Colonic mucosa (tissue), 4 donors: Measurements from ENCODE around the gene HTR7. TPM values are rescaled to one million over a fixed set of nuclear protein-coding genes. Genes with fewer than 3 reads are reported as not detected.

Source experiments
- DNase-seq: peaks from one replicate; pipeline ENCODE4 v3.0.0-alpha.2; 2020
- H3K27ac ChIP-seq: fragments of 200-600 bp; one replicate; pipeline ENCODE4 v1.8.0; 2021
- H3K27me3 ChIP-seq: fragments of 200-600 bp; one replicate; pipeline ENCODE4 v1.8.0; 2021
- H3K36me3 ChIP-seq: fragments of 200-600 bp; one replicate; pipeline ENCODE4 v1.8.0; 2021
- H3K4me1 ChIP-seq: fragments of 200-600 bp; one replicate; pipeline ENCODE4 v1.8.0; 2021; ENCODE audit warnings: mild to moderate bottlenecking
- H3K4me3 ChIP-seq: fragments of 200-600 bp; one replicate; pipeline ENCODE4 v1.8.0; 2021
- H3K9ac ChIP-seq, 2 donors: one replicate each; pipeline ENCODE4 v1.7.0; 2013; ENCODE audit warnings: control low read depth in 2 of 2, low read depth in 2 of 2, low read length in 2 of 2
- H3K9me3 ChIP-seq: fragments of 200-600 bp; one replicate; pipeline ENCODE4 v1.8.0; 2021
- intact Hi-C: fragments of 100-400 bp; cut with DNase I; formaldehyde crosslinking; loops from one replicate; pipeline ENCODE4 v1.14.1; 2022
- total RNA-seq, 2 donors: library from RNA; stranded (reverse); fragmentation: NEBNext Ultra II Directional in 1 of 2; extraction: Animal tissue kit (Norgen Biotek cat#: 25700) in 1 of 2; gene quantifications; one replicate each; pipeline ENCODE4 v1.2.1, GENCODE V29; 2021
- TF ChIP-seq, protein P1 (sequence below): fragments of 200-600 bp; IDR thresholded peaks from one replicate; pipeline ENCODE4 v1.8.0; 2022; ENCODE audit warnings: antibody characterized with exemption, mild to moderate bottlenecking
- donor health status: healthy.
- donor health status: DM: no; HTN: no; CAD: no.
- donor health status: DM: no; HTN: no; CAD: no.

Gene HTR7
- total RNA-seq, 2 donors from 2014 or later, result 0.07 to 0.29 TPM

DNA sequence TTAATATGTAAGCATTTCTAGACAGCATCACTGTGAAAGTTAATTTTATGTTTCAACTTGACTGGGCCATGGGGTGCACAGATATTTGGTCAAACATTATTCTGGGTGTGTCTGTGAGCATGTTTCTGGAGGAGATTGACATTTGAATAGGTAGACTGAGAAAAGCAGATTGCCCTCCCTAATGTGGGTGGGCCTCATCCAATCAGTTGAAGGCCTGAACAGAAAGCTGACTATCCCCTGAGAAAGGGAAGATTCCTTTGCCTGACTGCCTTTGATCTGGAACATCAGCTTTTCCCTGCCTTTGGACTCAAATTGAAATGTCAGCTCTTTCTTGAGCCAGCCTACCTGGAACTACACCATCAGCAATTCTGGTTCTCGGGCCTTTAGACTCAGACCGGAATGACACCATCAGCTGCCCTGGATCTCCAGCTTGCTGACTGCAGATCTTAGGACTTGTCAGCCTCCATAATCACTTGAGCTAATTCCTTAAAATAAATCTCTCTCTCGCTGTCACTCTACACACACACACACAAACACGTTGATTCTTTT, 8.3 kb upstream of the HTR7 start:
- Histone ChIP-seq H3K9ac (no peak overlapping the region), H3K27ac (no peak overlapping the region), H3K4me1 (no peaks in the 10 kb centered on the region), H3K9me3 (no peaks in the 10 kb centered on the region), H3K36me3 (no peaks in the 10 kb centered on the region), H3K4me3 (no peak overlapping the region), H3K27me3 (no peaks in the 10 kb centered on the region)
- TF ChIP-seq, protein P1, sequence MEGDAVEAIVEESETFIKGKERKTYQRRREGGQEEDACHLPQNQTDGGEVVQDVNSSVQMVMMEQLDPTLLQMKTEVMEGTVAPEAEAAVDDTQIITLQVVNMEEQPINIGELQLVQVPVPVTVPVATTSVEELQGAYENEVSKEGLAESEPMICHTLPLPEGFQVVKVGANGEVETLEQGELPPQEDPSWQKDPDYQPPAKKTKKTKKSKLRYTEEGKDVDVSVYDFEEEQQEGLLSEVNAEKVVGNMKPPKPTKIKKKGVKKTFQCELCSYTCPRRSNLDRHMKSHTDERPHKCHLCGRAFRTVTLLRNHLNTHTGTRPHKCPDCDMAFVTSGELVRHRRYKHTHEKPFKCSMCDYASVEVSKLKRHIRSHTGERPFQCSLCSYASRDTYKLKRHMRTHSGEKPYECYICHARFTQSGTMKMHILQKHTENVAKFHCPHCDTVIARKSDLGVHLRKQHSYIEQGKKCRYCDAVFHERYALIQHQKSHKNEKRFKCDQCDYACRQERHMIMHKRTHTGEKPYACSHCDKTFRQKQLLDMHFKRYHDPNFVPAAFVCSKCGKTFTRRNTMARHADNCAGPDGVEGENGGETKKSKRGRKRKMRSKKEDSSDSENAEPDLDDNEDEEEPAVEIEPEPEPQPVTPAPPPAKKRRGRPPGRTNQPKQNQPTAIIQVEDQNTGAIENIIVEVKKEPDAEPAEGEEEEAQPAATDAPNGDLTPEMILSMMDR, result no peak
- no peak for DNase-seq
- intact Hi-C loops, result no loop called here

DNA sequence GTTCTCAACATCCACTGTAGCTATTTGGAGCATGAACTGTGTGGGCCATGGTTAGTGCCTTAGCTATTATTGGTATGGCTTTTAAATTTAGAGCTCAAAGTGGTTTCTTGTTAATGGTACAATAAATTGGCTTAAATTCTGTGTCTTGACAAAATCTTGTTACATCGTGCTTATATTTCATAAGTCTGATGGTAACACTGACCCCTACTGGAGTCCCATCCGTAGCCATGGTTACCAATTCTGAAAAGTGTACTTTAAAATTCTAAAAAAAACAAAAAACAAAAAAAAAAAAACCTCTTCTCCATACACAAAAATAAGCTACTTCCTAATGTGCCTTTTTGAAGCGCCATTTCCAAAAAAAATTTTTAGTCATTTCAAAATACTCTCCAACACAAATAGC, 7.6 kb upstream of the HTR7 start:
- no peak overlapping the region for H3K4me3 ChIP-seq
- no peak overlapping the region for H3K27ac ChIP-seq
- H3K36me3 ChIP-seq, result no peaks in the 10 kb centered on the region
- intact Hi-C loops, result no loop called here
- TF ChIP-seq, protein P1, result no peak
- no peaks in the 10 kb centered on the region for H3K4me1 ChIP-seq
- no peak overlapping the region for H3K9ac ChIP-seq
- no peak for DNase-seq
- no peaks in the 10 kb centered on the region for H3K9me3 ChIP-seq
- no peaks in the 10 kb centered on the region for H3K27me3 ChIP-seq

DNA sequence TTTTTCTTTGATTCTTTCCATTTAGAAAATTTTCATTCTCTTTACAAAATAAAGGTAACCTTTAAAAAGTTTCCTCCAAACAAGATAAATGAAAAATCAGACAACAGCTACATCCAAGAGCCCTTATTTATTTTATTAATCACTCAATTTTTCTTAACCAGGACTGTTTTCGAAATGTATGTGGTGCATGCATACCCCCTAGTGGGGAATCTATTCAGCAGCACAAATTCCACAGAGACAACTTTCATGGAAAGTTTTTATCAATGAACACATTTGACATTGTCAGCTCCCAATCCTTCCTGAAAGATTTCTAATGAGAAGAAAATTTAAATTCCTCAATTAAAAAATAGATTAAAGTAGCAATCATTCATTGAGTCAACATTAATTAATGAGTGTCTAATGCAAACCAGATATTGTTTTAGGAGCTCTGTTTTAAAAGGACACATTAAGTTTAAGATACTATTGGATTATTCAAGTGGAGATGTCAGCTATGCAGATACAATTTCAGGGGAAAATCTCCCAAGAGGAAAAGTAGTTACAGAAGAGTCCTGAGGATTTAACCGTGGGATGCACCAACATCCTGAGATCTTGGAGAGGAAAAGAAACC, 5.2 kb upstream of the HTR7 start:
- Histone ChIP-seq H3K9ac (no peak overlapping the region), H3K9me3 (no peaks in the 10 kb centered on the region), H3K4me1 (no peaks in the 10 kb centered on the region), H3K4me3 (no peak overlapping the region), H3K27ac (no peak overlapping the region), H3K27me3 (peaks cover 8% of the 10 kb centered on the region), H3K36me3 (no peaks in the 10 kb centered on the region)
- TF ChIP-seq, protein P1, result peak; percentile 62
- intact Hi-C loops, result loop anchor here (5.0 kb wide), 1 partner anchor 111 kb away; no protein-coding TSS in a partner anchor
- DNase-seq, result no peak

DNA sequence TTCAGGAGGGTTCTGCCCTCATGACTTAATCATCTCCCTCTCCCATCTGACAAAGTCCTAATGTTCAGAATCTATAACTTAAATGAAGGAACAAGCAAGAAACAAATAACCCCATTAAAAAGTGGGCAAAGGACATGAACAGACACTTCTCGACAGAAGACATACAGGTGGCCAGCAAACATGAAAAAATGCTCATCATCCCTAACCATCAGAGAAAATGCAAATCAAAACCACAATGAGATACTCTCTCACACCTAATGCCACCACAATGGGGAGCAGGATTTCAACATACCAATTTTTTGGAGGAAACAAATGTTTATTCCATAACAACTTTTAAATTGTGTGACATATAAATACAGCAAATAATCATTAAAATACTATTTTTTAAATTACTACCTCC, 3.0 kb upstream of the HTR7 start:
- Histone ChIP-seq H3K4me1 (peaks cover 5% of the 10 kb centered on the region), H3K27me3 (peaks cover 26% of the 10 kb centered on the region), H3K9me3 (no peaks in the 10 kb centered on the region), H3K27ac (no peak overlapping the region), H3K9ac (no peak overlapping the region), H3K36me3 (no peaks in the 10 kb centered on the region), H3K4me3 (no peak overlapping the region)
- DNase-seq, result no peak
- TF ChIP-seq, protein P1, result no peak
- intact Hi-C loops, result loop anchor here (5.0 kb wide), 1 partner anchor 108 kb away; no protein-coding TSS in a partner anchor

DNA sequence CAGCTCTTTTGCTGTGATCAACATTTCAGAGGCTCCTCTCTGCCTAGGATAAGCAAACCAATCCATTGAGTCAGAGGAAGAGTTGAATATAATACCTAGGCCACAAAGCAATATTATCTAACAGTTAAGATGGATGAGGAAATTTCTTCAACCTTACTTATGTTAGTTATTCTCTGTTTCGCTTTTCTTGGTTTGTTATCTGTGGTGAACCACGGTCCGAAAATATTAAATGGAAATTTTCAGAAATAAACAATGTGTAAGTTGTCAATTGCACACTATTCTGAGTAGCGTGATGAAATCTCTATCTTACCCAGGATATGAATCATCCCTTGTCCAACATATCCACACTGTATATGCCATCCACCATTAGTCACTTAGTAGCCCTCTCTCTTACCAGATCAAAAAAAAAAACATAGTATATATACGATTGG, 1.5 kb upstream of the HTR7 start:
- Histone ChIP-seq H3K36me3 (no peaks in the 10 kb centered on the region), H3K27me3 (peaks cover 36% of the 10 kb centered on the region), H3K9me3 (no peaks in the 10 kb centered on the region), H3K9ac (no peak overlapping the region), H3K4me3 (no peak overlapping the region), H3K27ac (no peak overlapping the region), H3K4me1 (peaks cover 5% of the 10 kb centered on the region)
- no peak for DNase-seq
- TF ChIP-seq, protein P1, result no peak
- intact Hi-C loops, result no loop called here
